ENCODE measurements around the gene TMEM255A.

GRCh38 chrX:120299928-120300327 is 11.3 kb downstream of the TMEM255A start:
- TF ChIP-seq CTCF (IDR thresholded peaks at IDR 0.05) (no peak), SMC3 (IDR thresholded peaks at IDR 0.05; ENCODE audit: low read depth, low read length) (no peak), MXI1 (IDR thresholded peaks at IDR 0.05; ENCODE audit: low read depth, low read length) (no peak), EP300 (IDR thresholded peaks at IDR 0.05; ENCODE audit: borderline replicate concordance in 1 of 2, low read depth in 1 of 2, low read length in 1 of 2) (no peak), EZH2phosphoT487 (IDR thresholded peaks at IDR 0.05; ENCODE audit: borderline replicate concordance, low read depth) (no peak), RFX5 (IDR thresholded peaks at IDR 0.05; ENCODE audit: low read length) (no peak), TAF1 (IDR thresholded peaks at IDR 0.05; ENCODE audit: borderline replicate concordance, low read depth, low read length) (no peak), MAX (IDR thresholded peaks at IDR 0.05; ENCODE audit: low read depth) (no peak), USF1 (IDR thresholded peaks at IDR 0.05; ENCODE audit: borderline replicate concordance, low read depth) (no peak), POLR2AphosphoS5 (IDR thresholded peaks at IDR 0.05; ENCODE audit: low read depth, low read length) (no peak), SIN3A (IDR thresholded peaks at IDR 0.05; ENCODE audit: borderline replicate concordance, low read depth, low read length) (no peak)
